NOMO-1 treated with DMSO at 0.1 percent for 48 hours (cell line): ENCODE results near the gene SLC2A4RG.

Experiments used
- DNase-seq: peaks from one replicate; lab custom pipeline; 2025; ENCODE audit not compliant: unreplicated experiment; lab: John Stamatoyannopoulos, UW

Gene SLC2A4RG

GRCh38 chr20:63698739-63699465 is 40.7 kb upstream of the SLC2A4RG start:
- no peak for DNase-seq

- DNase-seq = no peak
These were observed 39.9 kb upstream of the SLC2A4RG start for GRCh38 chr20:63699466-63700198.

DNA sequence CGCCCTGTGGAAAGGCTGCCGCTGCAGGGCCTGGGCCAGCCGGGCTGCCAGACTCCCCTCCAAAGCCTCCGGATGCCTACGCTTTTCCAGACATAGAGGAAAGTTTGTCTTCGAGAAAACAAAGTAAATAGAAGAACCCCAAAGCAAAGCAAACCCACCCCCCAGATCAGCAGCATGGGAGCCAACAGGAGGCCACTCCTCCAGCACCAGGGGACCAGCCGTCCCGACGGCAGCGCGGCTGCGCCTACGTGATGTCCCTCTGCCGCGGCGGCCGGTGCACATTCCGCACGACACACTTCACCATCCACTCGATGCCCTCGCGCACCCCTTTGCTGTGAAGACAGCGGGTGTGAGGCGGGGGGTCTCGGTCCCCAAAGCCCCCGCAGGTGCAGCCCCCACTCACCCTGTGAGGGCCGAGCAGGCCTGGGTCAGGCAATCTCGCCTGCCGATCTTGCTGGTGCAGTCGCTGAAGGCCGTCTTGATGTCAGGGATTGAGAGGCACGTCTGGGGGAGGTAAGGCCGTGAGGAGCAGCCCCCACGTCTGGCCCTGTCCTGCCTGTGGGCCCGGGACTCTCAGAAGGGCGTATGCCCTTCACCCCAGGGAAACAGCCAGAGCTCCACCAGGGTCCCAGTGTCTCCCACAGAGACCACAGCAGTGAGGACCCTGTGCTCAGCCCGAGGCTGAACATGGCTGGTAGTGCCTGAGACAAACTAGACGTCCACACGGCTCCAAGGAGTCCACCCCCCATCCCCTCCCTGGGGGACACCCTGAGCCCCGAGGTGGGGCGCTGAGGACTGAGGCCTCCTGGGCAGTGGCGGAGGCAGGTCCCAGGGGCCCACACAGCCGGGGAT is 39.2 kb upstream of the SLC2A4RG start:
- DNase-seq = no peak

- DNase-seq = no peak
These were observed 38.6 kb upstream of the SLC2A4RG start for GRCh38 chr20:63701051-63701328.

DNA sequence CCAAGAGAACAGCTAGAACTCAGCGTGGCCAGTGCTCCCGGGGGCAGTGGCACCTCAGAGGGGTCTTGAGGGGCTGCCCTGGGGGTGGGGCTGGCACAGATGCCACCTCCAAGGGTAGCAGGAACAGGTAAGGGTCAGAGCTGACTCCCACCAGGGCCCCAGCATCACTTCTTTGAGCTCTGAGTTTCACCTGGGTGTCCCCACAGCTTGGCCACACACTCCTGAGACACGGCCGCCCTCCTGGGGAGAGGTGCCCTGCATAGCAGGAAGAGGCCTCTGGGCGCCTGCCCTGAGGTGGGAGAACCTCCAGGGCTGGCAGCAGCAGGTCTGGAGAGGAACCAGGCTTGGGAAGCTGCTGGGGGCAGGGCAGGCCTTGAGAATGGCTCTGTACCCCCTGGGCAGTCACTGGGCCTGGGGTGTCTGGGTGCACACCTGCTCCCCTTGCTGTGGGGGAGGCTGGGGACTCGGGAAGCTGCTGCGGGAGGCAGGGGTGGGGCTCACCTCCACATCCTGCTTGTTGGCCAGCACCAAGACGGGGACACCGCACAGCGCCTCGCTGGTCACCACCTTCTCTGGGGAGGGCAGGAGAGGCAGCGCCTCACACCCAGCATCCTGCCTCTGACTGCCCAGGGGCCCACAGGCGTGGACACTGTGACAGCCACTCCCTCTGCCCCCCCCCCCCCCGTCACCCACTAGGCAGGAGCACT is 38.1 kb upstream of the SLC2A4RG start:
- no peak for DNase-seq

DNA sequence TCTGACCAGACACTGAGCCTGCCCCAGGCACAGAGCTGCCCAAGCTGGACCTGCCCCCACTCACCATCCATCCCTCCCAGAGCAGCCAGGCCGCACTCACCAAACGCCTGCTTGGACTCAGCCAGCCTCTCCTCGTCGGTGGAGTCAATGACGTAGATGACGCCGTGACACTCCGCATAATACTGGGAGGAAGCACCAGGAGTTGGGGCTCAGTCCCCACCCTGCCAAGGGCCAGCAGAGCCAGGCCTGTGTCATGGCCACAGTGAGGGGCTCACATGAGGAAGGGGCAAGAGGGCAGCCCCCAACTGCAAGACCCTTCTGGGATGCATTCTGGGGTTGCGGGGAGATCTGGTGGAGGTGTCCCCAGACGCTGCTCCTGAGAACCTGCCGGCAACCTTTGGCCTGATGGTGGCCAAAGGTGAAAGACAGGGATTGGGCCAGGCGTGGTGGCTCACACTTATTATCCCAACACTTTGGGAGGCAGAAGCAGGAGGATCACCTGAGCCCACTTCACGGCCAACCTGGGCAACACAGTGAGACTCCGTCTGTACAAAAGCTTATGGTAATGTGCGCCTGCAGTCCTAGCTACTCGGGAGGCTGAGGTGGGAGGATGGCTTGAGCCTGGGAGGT is 37.4 kb upstream of the SLC2A4RG start:
- no peak for DNase-seq

GRCh38 chr20:63702751-63703470 is 36.7 kb upstream of the SLC2A4RG start:
- no peak for DNase-seq

DNA sequence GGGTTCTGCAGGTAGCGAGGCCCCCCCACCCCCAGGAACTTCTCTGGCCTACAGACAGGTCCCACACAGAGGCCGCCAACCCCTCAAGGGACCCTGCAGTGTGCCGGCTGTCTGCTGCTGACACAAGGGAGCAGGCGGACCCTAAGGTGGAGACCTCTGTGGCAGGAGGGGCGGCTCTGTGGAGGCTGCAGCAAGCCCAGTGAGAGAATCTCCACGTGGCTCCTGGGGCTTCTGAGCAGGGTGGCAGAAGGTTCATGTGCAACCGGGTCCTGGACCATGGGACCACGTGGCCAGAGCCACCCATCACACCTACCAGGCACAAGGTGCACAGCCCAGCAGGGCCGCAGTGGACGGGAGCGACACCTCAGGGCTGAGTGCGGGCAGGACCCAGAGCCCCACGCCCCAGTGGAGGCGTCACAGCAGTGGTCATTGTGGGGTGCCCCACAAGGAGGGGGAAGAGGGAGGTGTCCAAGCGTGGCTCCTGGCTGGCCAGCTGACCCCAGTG is 36.1 kb upstream of the SLC2A4RG start:
- no peak for DNase-seq

DNA sequence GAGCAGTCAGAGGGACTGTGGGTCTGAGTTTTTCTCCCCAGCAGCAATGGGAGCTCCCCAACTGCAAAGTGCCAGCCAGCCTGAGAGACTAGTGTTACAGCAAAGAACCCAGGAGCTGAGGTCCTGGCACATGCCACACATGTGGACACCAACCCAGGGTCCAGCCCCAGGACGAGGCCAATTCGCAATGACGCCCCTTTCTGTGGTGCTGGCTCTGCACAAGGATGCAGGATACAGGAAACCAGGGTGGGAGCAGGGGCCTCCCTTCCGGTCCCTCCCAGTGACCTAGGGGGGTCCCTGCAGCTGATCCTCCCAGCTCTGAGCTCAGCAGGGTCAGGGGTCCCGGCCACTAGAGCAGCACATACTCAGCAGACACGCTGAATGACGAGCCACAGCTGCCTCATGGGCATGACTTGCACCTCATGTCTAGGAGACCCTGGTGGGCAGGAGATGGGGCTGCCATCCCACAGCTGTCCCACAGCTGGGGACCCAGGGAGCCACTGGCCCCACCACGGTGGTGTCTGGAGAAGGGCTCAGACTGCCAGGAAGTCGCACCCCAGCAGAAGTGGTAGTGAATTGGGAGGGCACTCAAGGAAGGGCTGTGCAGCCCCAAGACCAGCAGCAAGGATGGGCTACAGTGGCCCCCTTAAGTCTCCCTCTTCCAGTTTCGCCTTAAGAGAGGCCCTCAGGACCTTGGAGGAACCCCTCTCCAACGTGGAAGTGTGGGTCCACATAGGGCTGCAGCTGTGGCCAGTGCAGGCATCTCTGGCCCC is 35.4 kb upstream of the SLC2A4RG start:
- no peak for DNase-seq

DNA sequence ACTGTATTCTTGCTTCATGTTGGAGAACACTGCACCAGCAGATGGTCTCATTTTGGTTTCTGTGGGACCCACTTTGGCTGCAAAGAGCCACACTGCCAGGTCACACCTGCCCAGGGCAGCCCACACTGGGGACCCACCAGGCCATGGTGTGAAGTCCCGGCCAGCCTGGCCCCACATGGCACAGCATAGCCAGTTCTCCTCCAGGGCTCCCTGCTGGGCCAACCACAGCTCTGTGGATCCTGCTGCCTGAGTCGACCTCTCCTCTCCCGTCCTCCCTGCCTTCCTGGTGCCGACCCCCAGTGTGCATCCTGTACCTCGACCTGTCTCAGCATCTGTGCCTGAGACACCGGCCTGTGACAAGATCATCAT is 34.8 kb upstream of the SLC2A4RG start:
- DNase-seq = no peak

- no peak for DNase-seq
These were observed 34.1 kb upstream of the SLC2A4RG start for GRCh38 chr20:63705232-63706026.

GRCh38 chr20:63706027-63706695 is 33.4 kb upstream of the SLC2A4RG start:
- no peak for DNase-seq

GRCh38 chr20:63706852-63707557 is 32.6 kb upstream of the SLC2A4RG start:
- DNase-seq = peak; percentile 29

DNA sequence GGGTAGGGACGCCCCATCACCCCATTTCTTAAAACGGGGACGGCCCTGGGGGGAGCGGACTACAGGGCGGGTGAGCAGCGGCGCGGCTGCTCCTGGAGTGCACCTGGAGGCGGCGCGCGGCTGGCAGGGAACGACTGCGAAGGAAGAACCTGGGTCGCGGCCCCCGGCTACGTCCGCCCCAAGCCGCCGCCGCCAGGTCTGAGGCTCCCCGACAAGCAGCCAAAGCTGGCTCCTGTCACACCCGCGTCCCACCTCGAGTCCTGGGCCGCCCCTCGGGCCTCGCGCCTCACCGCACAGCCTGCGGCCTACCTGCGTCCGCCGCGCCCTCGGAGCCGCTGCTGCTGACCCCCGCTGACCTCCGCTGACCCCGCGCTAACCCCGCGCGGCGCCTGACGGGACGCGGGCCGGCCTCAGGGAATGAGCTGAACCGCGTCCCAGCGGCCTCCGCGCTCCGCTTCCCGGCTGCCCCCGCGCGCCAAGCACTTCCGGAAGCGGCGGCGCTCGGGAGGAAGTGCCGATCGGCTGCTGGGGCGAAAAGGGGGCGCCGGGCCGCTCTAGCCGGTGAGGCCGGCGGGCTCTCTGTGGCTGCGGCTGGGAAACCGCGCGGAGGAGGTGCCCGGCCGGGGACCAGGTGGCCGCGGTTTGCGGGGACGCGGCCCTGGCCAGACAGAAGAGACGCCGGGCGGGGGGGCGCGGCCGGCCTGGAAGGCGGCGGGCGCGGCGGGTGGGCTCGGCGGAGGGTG is 31.8 kb upstream of the SLC2A4RG start, which contains the start of the genes ARFRP1 and ZGPAT:
TSS of gene ARFRP1 (minus strand) at position 419 of the 743 bp plus-strand sequence. CDS start 885 bp downstream, outside the sequence.
TSS of gene ZGPAT (plus strand) at position 482 of the 743 bp plus-strand sequence. CDS start 542 bp downstream, outside the sequence.
- DNase-seq = peak; percentile 85

DNA sequence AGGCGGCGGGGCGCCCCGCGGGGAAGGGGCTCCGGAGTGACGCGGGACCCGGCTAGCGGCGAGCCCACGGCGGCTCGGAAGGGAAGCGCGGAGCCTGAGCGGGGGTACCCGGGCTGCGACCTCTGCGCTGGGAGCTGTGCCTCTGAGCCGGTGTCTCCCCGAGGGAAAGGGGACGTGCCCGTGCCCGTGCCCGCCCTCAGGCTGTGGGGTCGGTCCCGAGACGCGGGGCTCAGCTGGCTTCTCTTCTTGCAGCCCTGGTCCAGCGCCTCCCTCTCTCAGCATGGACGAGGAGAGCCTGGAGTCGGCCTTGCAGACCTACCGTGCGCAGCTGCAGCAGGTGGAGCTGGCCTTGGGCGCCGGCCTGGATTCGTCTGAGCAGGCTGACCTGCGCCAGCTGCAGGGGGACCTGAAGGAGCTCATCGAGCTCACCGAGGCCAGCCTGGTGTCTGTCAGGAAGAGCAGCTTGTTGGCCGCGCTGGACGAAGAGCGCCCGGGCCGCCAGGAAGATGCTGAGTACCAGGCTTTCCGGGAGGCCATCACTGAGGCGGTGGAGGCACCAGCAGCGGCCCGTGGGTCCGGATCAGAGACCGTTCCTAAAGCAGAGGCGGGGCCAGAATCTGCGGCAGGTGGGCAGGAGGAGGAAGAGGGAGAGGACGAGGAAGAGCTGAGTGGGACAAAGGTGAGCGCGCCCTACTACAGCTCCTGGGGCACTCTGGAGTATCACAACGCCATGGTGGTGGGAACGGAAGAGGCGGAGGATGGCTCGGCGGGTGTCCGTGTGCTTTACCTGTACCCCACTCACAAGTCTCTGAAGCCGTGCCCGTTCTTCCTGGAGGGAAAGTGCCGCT is 31.1 kb upstream of the SLC2A4RG start:
- no peak for DNase-seq
